ENCODE data around the gene SORCS3.
"Not testable (repeated sequence)": the region's sequence is repeated elsewhere in the genome, so short reads cannot be mapped to it uniquely, and the experiment has no call there.

The SORCS3 gene

DNA sequence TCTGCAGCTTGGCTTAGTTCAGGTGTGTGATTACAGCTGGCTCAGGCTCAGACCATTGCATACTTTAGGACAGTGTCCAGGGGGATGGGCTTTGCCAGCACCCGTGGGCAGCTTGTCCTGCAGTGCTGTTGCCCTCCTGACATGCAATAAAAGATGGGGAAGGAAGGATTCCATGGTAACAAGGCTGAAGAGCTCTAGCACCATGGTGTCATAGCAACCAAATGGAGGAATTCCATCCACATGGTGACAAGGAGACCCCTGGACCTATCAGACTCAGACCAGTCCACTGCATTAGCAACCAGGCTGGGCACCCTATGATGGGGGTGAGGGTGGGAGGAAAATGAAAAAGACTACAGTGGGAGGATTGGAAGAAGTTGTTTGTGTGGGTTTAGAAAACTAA lies 49.9 kb downstream of the SORCS3 start:
- no peak for FAIRE-seq

DNA sequence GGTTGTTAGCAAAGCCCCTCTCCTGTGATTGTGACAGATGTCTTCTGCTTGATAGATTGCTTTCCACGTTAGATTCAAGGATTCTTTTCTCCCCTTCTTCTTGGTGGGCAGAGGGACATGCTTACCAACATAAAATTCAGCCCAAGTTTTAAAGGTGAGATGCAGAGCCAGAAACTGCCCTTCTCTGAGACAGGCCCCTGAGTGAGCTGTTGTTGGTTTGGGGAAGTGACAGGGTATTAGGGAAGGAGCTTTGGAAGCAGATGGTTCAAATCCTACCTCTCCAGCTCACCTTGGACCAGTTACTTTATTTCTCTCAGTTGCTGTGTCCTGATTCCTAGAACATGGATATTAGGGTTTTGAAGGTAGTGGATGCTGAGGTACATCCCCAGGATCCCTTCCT lies 53.0 kb downstream of the SORCS3 start:
- FAIRE-seq = no peak

DNA sequence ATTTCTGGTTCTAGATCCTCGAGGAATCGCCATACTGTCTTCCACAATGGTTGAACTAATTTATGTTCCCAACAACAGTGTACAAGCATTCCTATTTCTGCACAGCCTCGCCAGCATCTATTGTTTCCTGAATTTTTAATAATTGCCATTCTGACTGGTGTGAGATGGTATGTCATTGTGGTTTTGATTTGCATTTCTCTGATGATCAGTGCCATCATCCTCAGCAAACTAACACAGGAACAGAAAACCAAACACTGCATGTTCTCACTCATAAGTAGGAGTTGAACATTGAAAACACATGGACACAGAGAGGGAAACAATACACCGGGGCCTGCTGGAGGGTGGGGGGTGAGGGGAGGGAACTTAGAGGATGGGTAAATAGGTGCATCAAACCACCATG lies 62.2 kb downstream of the SORCS3 start:
- not testable (repeated sequence) for FAIRE-seq

DNA sequence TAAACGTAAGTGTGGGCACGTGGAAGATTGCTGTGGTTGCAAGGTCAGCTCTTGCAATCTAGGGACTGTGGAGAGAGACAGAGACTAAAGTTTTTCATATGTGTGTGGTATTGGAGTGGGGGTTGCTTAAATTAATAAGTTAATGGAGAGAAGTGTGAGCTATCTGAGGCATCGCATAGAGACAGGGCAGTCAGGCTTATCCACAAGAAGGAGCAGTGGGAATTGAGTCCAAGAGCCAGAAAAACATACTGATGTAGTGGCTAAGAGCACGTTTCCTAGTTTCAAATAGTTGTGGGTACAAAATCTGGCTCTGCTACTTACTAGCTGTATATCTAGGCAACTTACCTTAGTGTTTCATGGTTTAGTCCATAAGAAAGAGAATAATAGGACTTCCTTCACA lies 65.8 kb downstream of the SORCS3 start:
- no peak for FAIRE-seq

DNA sequence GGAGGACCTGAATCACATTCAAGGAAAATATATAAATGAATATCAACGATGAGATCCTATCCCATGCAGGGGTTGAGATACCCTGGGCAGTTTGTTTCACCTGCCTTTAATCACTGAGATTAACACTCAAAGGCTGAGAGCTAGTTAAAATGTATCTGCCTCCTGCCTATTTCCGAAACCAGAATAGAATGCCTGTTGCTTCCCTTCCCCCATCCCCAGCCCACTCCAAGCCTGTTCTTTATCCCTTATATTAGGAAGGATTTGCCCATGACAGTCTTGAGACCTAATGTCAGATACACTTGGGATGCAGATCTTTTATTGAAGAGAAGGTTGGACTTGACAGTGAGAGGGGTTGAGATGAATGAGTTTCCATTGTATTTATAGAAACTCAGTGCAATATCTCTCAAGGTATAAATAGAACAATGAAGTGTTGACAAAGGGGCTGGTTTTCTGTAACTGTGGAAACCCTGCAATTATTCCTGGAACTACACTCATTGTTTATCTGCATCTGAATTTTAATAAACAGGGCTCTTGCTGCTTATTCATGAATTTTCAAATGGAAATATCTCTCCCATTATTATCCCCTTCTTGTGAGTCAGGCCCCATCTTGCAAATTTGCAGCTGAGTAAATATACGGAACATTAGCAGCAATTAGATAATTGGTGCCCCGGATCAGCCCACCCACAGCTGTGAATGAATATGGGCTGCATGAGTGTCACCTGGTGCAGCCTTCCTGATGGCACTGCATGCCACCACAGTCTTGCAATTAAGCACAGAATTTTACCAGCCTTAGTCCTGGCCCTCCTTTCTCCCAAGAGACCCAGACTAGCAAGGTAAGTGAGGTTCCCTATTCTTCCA lies 66.7 kb downstream of the SORCS3 start:
- FAIRE-seq = no peak

DNA sequence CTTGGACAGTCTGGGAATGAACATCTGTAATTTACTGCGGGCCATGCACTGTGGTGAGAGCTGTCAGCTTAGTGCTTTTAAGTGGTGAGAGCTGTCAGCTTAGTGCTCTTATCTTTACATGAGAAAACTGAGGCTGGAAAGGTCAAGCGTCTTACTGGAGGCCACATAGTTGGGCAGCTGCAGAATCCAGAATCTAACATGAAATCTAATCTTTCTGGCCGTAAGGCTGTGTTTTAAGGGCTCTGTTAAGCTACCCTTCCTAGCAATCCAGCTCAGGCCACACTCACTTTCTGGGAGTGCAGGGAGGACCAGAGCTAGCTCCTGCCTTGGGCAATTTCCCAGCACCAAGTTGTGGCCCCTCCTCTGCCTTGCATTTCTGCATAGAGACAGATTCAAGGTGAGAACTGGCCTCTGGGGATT lies 70.2 kb downstream of the SORCS3 start:
- FAIRE-seq = no peak

DNA sequence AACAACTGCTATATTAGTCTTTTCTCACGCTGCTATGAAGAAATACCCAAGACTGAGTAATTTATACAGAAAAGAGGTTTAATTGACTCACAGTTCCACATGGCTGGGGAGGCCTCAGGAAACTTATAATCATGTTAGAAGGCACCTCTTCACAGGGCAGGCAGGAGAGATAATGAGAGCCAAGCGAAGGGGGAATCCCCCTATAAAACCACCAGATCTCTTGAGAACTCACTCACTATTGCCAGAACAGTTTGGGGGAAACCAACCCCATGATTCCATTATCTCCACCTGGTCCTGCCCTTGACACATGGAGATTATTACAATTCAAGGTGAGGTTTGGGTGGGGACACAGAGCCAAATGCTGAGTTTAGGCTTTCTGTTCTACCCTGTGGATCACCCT lies 89.5 kb downstream of the SORCS3 start:
- FAIRE-seq = not testable (repeated sequence)

DNA sequence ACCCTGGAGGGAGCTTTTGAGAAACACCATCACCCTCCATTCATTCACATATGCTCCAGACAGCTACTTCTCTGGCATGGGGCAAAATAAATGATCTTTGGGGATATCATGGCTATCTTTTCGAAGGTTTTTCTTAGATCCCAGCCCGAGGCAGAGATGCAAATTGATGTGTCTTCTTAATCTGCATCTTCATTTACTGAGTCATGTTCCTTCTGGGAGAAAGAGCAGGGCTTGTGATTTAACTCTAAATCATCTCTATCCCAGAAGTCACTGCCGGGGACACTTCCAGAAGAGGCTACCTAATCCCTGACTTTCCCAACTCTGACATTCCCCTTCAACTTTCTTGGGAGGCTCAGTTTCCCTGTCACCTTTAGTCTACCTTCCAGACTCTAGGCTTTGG lies 90.1 kb downstream of the SORCS3 start:
- no peak for FAIRE-seq

DNA sequence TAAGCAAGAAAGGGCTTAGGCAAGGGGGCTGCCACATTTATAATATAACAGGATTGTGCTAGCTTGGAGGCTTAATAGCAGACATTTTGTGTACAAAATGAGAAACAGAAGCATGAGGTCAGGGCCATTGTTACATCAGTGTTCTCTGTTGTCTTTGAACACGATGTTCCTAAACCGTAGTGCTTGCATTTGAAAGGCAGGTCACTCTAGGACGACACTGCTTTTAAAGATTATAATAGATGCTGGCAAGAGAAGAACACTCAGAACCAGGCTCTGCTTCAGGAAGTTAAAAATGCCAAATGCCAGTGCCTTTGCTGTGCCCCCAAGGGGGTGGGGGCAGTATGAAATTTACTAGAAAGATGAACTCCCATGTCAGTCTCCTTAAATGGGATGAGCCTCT lies 91.1 kb downstream of the SORCS3 start:
- no peak for FAIRE-seq

DNA sequence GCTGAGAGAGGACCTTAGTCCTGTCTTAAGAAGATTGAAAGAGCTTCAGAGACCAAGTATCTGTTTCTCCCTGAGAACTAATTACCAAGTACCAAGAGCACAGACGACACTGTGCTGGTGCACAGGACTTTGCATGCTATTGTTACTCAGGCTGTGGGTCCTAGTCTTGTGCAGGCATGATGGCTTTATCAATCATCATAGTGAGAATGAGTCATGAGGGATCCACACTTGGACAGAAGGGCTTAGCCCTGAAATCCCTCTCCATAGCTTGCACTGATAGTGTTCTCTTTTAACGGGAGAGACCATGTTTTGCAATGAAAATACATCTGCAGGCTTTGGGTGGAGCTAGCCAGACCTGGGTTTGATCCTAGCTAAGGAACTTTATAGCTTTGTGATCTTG lies 93.3 kb downstream of the SORCS3 start:
- no peak for FAIRE-seq

DNA sequence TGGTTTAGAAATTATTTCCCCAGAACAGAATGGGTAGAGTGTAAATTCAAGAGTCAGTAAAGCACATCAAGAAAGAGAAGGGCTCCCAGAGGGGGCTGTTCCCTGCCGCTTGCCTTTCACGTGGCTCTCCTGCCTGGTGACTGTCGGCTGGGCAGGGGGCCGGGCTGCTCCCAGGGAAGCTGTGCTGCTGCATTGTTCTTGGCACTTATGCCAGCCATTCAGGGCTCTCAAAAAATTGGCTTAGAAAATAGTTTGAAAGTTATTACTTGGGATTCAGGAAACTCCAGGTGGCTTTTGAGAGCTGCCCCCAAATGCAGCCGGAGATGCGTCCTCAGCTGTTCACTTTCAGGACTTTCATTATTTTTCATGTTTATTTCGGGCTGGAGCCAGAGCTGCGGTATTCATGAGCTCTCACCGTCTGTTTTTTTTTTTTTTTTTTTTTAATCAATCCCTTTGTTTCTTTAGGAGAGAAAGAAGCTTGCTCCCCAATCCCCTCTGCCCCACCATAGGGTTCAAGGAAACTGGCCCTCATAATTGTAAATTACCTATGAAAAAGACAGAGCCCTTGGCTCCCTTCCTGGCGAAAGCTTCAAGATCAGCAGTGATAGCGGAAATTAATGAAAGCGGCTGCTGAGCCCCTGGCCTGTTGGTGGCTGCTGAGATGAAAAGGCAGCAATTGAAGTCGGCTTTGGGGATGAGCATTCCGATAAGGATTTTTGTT lies 94.1 kb downstream of the SORCS3 start:
- no peak for FAIRE-seq

DNA sequence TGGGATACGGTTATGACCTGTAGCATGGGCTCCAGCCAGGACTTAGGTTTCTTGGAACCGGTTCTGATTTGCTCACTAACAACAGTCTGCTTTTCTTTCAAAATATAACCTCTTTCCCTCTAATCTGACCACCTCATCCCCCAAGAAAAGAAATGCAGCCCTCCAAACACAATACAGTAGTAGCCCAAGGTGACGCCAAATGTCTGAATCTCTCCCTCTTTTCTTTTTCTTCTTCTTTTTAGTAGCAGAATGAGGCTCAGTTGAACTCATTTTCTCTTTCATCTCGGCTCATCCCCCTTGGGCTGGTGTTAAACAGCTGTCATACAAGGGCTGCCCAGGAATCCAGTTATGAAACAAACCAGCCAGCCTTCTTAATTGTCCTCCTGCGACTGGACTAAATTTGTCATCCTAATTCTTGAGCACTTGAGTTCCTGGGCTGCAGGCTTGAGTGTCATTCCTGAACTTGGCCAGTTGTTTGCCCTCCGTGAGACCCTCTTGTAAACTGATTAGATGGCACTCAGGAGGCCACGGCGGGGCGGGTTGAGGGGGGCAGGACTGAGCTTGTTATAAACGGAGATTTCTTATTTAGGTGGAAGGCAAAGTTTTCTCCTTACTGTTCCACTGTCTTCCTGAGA lies 94.8 kb downstream of the SORCS3 start:
- no peak for FAIRE-seq

DNA sequence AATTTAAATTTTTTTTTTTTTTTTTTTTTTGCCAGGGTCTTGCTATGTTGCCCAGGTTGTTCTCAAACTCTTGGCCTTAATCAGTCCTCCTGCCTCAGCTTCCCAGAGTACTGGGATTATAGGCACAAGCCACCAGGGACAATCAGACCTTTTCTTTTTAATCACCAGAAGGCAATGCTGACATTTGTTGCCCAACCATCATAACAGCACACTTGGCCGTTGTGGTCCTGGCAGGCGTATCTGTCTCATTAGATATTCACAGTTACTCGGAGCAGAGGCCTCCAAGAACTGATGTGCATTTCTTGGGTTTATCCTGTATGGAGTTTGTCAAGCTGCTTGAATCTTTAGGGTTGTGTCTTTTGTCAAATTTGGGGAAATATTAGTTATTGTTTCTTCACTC lies 100.0 kb downstream of the SORCS3 start:
- FAIRE-seq = no peak

DNA sequence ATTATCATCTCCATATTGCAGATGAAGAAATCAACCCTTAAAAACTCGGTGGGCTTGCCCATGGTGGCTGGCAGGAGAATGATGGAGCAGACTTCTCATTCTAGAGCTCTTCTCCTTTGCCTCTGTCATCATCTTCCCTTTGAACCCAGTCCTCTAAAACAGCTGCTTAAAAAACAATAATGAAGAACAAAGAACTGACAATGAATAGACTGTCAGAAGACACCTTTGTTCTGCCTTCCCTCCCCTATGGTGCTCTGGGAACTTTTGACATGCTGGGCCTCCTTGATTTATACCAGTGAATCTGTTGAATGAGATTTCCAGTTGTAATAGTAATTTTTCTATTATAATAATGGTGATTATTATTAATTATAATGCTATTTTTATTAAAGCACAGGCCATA lies 103.0 kb downstream of the SORCS3 start:
- FAIRE-seq = no peak

DNA sequence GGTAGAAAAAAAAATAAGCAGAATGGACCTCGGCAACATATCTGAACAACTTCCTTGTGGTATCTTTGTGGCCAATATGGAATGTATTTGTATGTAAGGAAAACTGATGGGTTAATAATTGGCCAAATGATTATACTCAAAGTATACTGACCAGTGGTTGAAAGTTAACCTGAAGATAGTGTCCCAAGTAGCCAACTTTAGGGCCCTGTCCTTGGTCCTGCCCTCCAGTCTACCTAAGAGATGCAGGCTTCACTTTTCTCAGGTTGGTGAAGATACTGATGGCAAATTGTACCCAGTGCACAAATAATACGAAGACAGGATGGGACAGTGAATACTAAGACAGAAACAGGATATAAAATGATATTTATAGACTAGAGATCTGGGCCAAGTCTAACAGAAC lies 109.2 kb downstream of the SORCS3 start:
- no peak for FAIRE-seq

DNA sequence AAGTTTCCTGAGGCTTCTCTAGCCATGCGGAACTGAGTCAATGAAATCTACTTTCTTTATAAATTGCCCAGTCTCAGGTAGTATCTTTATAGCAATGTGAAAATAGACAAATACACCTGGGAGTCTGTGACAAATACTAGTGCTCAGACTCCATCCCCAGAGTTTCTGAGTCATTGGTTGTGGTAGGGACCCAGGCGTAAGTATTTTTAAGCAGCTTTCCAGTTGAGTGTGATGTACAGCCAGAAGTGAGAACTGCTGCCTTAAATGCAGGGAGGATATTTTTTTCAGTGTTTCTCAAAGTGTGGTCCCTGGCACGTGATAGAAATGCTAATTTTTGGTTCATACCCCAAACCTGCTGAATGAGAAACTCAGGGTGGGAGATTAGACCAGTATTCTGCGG lies 121.7 kb downstream of the SORCS3 start:
- FAIRE-seq = no peak

DNA sequence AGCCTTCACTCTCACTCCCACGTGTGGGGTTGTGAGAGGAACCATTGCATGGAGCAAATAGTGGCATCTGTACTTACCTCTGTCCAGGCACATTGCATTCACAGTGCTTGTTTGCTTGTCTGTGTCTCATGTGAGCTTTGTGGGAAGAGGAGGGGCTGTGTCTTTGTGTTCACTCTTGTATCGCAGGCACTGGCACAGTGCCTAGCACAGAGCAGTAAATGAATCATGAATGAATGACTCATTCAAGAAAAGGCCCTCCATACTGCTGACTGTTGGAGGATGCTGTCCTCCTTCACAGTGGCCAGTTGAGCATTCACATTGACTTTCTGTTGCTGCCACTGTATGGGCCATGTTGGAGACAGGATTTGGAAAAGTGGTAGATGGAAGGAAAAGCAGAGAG lies 125.3 kb downstream of the SORCS3 start:
- no peak for FAIRE-seq

DNA sequence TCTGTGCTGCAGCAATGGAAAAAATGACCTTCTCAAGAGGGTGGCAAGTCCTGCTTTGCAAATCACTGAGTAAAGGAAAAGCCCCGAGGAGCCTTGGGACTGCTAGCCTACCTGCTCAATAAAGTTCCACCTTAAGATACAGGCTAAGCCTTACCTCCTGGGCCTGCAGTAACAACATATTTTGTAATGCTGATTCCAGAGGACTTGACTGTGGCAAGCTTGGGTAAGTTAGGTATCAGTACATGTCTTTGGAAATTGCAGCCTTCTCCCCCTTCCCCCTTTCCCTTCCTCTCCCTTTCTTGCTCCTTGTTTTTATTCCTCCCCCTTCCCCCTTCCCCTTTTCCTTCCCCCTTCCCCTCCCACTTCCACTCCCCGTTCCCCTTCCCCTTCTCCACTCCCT lies 126.2 kb downstream of the SORCS3 start:
- no peak for FAIRE-seq

DNA sequence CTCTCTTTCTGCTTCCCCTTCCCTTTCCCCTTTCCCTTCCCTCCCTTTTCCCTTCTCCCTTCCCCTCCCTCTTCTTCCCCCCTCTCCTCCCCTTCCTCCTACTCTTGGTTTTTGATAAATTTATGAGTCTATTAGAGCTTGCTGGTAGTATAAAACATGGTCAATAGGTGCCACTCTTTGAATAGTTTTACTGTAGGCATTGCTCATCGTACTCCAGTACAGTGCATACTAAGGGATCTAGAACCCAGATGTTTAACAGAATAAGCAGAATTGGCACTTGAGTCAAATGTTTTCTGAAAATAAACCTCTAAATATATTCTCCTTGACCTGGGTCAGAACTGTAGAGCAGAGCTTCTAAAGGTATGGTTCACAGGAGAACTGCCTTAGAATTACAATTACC lies 126.7 kb downstream of the SORCS3 start:
- no peak for FAIRE-seq

DNA sequence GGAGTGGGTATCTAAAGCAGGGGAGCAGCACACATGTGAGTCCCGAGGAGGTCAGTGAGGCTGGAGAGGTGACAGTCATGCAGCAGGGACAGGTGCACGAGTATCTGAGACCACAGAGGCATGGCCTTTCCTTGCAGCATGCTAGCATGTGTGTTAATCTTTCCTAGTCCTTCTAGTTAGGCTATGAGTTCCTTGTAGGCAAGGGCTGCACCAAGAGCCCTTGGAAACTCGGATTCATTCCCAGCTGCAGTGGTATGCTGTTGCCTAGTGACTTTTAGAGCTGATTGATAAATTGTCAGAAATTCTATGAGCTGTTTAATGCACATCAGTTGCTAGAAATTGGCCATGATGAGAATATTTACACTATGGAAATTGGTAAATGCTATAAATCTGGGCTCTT lies 132.0 kb downstream of the SORCS3 start:
- FAIRE-seq = no peak

DNA sequence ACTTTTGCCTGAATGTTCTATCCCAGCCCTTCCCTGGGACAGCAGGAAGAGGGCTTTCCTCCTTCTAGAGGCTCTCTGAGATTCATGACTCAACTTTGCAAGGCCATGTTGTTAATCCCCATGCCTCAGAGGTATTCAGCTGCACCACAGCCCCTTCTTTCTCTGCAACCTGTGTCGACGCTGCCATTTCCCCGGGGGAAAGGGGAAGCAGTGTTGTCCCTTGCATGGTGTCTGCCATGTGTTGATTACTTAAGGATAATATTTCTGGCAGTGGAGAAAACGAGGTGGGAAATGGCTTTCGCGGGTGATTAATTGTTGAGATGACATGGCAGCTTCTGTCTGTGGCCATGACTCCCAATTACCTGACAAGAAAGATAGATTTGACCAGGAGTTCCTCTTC lies 133.1 kb downstream of the SORCS3 start:
- no peak for FAIRE-seq

DNA sequence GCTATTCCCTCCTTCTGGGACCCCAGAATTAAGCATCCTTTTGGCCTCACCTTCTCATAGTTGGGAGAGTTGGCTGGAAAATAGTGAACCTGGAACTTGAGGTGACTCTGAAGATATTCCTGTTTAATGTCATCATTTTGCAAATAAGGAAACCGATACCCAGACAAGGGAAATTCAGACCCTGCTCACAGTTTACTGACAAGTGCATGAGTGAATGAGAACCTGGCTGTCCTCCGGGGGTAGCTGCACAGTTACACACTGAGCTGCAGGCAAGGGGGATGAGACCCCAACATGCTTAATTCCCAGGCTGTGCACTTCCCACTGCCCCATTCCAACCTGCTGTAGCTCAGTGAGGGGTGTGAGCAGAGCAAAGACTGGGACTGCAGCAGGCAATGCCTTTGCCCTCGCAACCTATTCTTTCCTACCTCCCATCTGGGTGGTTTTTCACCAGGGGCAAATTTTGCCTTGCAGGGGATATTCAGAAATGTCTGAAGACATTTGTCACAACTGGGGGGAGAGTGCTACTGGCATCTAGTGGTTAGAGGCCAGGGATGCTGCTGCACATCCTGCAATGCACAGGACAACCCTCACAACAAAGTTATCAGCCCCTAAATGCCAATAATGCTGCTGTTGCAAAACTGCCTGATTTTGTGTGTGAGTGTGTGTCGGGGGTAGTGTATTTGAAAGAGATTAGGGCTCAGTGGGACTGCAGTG lies 136.2 kb downstream of the SORCS3 start:
- FAIRE-seq = no peak

DNA sequence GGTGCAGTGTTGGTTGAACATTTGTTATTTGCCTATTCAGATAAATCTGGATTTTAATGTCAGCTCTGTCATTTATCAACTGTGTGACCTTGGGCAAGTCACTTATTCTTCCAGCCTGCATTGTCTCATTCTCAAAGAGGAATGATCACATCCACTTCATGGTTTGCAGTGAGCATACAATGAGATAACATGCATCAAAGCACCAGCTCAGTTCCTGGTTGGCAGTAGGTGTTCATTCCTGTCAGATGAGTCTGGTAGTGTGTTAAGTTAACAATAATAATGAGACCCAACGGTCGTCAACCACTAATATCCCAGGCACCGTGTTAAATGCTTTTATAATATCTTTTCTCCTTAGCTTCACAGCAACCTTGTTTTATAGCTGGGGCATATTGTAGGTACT lies 137.3 kb downstream of the SORCS3 start:
- FAIRE-seq = no peak

All from G401.6 (cell line).